Upper lobe of left lung (tissue), 4 donors: ENCODE results near the gene USP47.

Experiments used
- CTCF ChIP-seq, 6 experiments: fragments of 450-650 bp in 4 of 6; fragments of 200-600 bp in 2 of 6; sonication (generic) in 2 of 6; IDR thresholded peaks; one replicate each; pipeline ENCODE4 v1.5.1; 2016 to 2019; ENCODE audit warnings: antibody characterized with exemption in 6 of 6
- POLR2A ChIP-seq, 4 donors: fragments of 450-650 bp; IDR thresholded peaks; one replicate each; pipeline ENCODE4 v1.5.1; 2016 to 2017; ENCODE audit warnings: antibody characterized with exemption in 4 of 4, mild to moderate bottlenecking in 2 of 4
- POLR2AphosphoS5 ChIP-seq, 2 donors: sonication (generic); formaldehyde crosslinking; IDR thresholded peaks; one replicate each; pipeline ENCODE4 v1.5.1; 2017; ENCODE audit warnings: antibody characterized with exemption in 2 of 2

- TF ChIP-seq CTCF (IDR thresholded peaks at IDR 0.05), result no peak
- TF ChIP-seq POLR2A (IDR thresholded peaks at IDR 0.05), result no peak
- TF ChIP-seq POLR2AphosphoS5 (IDR thresholded peaks at IDR 0.05), result peak in 1 of 2 donors; percentile 60
Measured at GRCh38 chr11:12005476-12005875, 163.7 kb downstream of the USP47 start.
